ENCODE measurements around the gene RELL1. TPM values are rescaled to one million over a fixed set of nuclear protein-coding genes. Genes with fewer than 3 reads are reported as not detected.

RELL1 gene
- total RNA-seq, 1 donor from 2014 or later = 122 TPM

DNA sequence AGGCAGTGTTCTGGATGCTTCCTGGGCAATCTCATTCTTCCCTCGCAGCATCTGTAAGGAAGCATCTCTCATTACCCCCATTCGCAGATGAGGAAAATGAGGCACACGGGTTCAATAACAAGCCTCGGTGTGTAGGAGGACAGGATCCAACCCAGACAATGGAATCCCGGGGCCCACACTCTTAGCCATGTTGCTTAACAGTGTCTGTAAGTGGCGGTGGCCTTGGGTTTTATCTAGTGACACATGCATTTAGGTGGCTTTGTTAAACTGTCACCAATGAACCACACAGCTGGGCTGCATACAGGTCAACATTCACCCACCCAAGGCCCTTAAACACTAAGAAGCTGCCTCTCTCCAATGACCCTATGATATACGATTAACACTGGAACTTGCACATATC lies 22.6 kb downstream of the RELL1 start:
- FAIRE-seq (no peak), DNase-seq (ENCODE audit: low read depth) (no peak)
- TF ChIP-seq, protein P1, sequence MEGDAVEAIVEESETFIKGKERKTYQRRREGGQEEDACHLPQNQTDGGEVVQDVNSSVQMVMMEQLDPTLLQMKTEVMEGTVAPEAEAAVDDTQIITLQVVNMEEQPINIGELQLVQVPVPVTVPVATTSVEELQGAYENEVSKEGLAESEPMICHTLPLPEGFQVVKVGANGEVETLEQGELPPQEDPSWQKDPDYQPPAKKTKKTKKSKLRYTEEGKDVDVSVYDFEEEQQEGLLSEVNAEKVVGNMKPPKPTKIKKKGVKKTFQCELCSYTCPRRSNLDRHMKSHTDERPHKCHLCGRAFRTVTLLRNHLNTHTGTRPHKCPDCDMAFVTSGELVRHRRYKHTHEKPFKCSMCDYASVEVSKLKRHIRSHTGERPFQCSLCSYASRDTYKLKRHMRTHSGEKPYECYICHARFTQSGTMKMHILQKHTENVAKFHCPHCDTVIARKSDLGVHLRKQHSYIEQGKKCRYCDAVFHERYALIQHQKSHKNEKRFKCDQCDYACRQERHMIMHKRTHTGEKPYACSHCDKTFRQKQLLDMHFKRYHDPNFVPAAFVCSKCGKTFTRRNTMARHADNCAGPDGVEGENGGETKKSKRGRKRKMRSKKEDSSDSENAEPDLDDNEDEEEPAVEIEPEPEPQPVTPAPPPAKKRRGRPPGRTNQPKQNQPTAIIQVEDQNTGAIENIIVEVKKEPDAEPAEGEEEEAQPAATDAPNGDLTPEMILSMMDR (IDR thresholded peaks at IDR 0.05; ENCODE audit: insufficient read depth, low read length, severe bottlenecking) = no peak
- H3K4me3 ChIP-seq (ENCODE audit: low read depth, low read length) = no peak overlapping the region
- H3K27me3 ChIP-seq (ENCODE audit: control insufficient read depth, insufficient read depth, low read length) = no peaks in the 10 kb centered on the region
- no peaks in the 10 kb centered on the region for H3K36me3 ChIP-seq (ENCODE audit: control insufficient read depth, insufficient read depth, low read length)

- no peaks in the 10 kb centered on the region for H3K27me3 ChIP-seq (ENCODE audit: control insufficient read depth, insufficient read depth, low read length)
- no peaks in the 10 kb centered on the region for H3K36me3 ChIP-seq (ENCODE audit: control insufficient read depth, insufficient read depth, low read length)
- DNase-seq (ENCODE audit: low read depth) (no peak), FAIRE-seq (no peak)
- no peak overlapping the region for H3K4me3 ChIP-seq (ENCODE audit: low read depth, low read length)
- TF ChIP-seq, protein P1 (IDR thresholded peaks at IDR 0.05; ENCODE audit: insufficient read depth, low read length, severe bottlenecking) = no peak
Measured at GRCh38 chr4:37662861-37663390, 23.2 kb downstream of the RELL1 start.

DNA sequence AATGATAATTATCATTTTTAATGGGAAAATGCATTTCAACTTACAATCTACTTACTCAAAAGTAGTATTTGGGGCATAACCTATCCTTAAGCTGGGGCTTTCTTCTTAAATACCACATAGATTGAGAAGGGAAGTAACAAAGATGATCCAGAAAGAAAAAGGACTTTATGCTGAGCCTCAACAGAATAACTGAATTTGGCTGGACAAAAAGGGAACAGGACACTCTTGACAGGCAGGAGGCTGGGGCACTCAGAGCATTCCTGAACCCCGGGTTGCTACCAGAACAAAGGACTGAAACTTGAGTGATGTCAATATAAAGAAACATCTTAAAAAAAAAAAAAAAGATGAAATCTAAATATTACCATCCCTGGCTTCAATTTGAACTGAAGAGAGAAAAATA lies 23.9 kb downstream of the RELL1 start:
- Histone ChIP-seq H3K27me3 (ENCODE audit: control insufficient read depth, insufficient read depth, low read length) (no peaks in the 10 kb centered on the region), H3K4me3 (ENCODE audit: low read depth, low read length) (no peak overlapping the region), H3K36me3 (ENCODE audit: control insufficient read depth, insufficient read depth, low read length) (no peaks in the 10 kb centered on the region)
- DNase-seq (ENCODE audit: low read depth) (no peak), FAIRE-seq (no peak)
- TF ChIP-seq, protein P1 (IDR thresholded peaks at IDR 0.05; ENCODE audit: insufficient read depth, low read length, severe bottlenecking) = no peak

- Histone ChIP-seq H3K27me3 (ENCODE audit: control insufficient read depth, insufficient read depth, low read length) (no peaks in the 10 kb centered on the region), H3K36me3 (ENCODE audit: control insufficient read depth, insufficient read depth, low read length) (no peaks in the 10 kb centered on the region), H3K4me3 (ENCODE audit: low read depth, low read length) (no peak overlapping the region)
- DNase-seq (ENCODE audit: low read depth) (no peak), FAIRE-seq (no peak)
- TF ChIP-seq, protein P1 (IDR thresholded peaks at IDR 0.05; ENCODE audit: insufficient read depth, low read length, severe bottlenecking) = no peak
Measured at GRCh38 chr4:37661772-37662171, 24.4 kb downstream of the RELL1 start.

DNA sequence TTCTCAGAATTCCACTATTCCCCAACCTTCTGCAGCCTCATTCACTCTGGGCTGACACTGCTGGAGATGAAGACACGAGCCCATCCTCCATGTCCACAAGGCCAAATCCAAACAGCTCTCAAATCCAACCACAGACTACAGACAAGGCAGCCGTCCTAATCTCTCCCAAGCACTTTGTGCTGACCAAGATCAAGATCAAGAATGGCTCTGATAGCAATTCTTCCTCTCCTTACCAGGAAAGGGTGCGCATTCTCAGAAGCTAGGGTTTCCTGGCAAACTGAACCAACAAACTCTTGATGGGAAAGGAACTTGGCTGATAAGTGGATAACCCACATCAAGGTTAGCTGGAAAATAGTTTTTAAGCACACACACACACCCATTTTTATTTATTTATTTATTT lies 26.5 kb downstream of the RELL1 start:
- DNase-seq (ENCODE audit: low read depth) = no peak
- TF ChIP-seq, protein P1 (IDR thresholded peaks at IDR 0.05; ENCODE audit: insufficient read depth, low read length, severe bottlenecking) = no peak
- FAIRE-seq = no peak
- Histone ChIP-seq H3K27me3 (ENCODE audit: control insufficient read depth, insufficient read depth, low read length) (no peaks in the 10 kb centered on the region), H3K36me3 (ENCODE audit: control insufficient read depth, insufficient read depth, low read length) (no peaks in the 10 kb centered on the region), H3K4me3 (ENCODE audit: low read depth, low read length) (no peak overlapping the region)

- Histone ChIP-seq H3K36me3 (ENCODE audit: control insufficient read depth, insufficient read depth, low read length) (no peaks in the 10 kb centered on the region), H3K4me3 (ENCODE audit: low read depth, low read length) (no peak overlapping the region), H3K27me3 (ENCODE audit: control insufficient read depth, insufficient read depth, low read length) (no peaks in the 10 kb centered on the region)
- no peak for DNase-seq (ENCODE audit: low read depth)
- TF ChIP-seq, protein P1 (IDR thresholded peaks at IDR 0.05; ENCODE audit: insufficient read depth, low read length, severe bottlenecking) = no peak
- no peak for FAIRE-seq
Measured at GRCh38 chr4:37656649-37657048, 29.5 kb downstream of the RELL1 start.
